ENCODE measurements around the gene IAH1. TPM values are rescaled to one million over a fixed set of nuclear protein-coding genes. Genes with fewer than 3 reads are reported as not detected.
"Not testable (repeated sequence)": the region's sequence is repeated elsewhere in the genome, so short reads cannot be mapped to it uniquely, and the experiment has no call there.

IAH1 gene
- total RNA-seq, 1 donor from 2014 or later: 24.4 TPM

- H3K9me3 Mint-ChIP-seq (ENCODE audit: unreplicated experiment): no peaks in the 10 kb centered on the region
- no peak for TF ChIP-seq CTCF (IDR thresholded peaks at IDR 0.05; ENCODE audit: partially characterized antibody, unreplicated experiment)
- no peaks in the 10 kb centered on the region for H3K27me3 Mint-ChIP-seq (ENCODE audit: unreplicated experiment)
- no peak for DNase-seq
- H3K36me3 Mint-ChIP-seq (ENCODE audit: unreplicated experiment): no peaks in the 10 kb centered on the region
- H3K4me1 Mint-ChIP-seq (ENCODE audit: low read depth, unreplicated experiment): no peaks in the 10 kb centered on the region
- H3K4me3 Mint-ChIP-seq (ENCODE audit: unreplicated experiment): no peak overlapping the region
- H3K27ac Mint-ChIP-seq (ENCODE audit: unreplicated experiment): no peak overlapping the region
Observed at GRCh38 chr2:9508931-9509330, 34.6 kb downstream of the IAH1 start.

- not testable (repeated sequence) for H3K27ac Mint-ChIP-seq (ENCODE audit: unreplicated experiment); H3K9me3 Mint-ChIP-seq (ENCODE audit: unreplicated experiment); DNase-seq; H3K4me1 Mint-ChIP-seq (ENCODE audit: low read depth, unreplicated experiment); H3K4me3 Mint-ChIP-seq (ENCODE audit: unreplicated experiment); H3K36me3 Mint-ChIP-seq (ENCODE audit: unreplicated experiment); H3K27me3 Mint-ChIP-seq (ENCODE audit: unreplicated experiment)
Observed at GRCh38 chr2:9513946-9514345, 39.6 kb downstream of the IAH1 start.

GRCh38 chr2:9517118-9517782 is 42.9 kb downstream of the IAH1 start:
- Mint-ChIP-seq H3K4me3 (ENCODE audit: unreplicated experiment) (no peak overlapping the region), H3K27ac (ENCODE audit: unreplicated experiment) (no peak overlapping the region), H3K9me3 (ENCODE audit: unreplicated experiment) (no peaks in the 10 kb centered on the region), H3K36me3 (ENCODE audit: unreplicated experiment) (peaks cover 5% of the 10 kb centered on the region), H3K4me1 (ENCODE audit: low read depth, unreplicated experiment) (no peaks in the 10 kb centered on the region), H3K27me3 (ENCODE audit: unreplicated experiment) (no peaks in the 10 kb centered on the region)
- no peak for TF ChIP-seq CTCF (IDR thresholded peaks at IDR 0.05; ENCODE audit: partially characterized antibody, unreplicated experiment)
- DNase-seq: no peak

GRCh38 chr2:9518163-9518562 is 43.8 kb downstream of the IAH1 start:
- Mint-ChIP-seq H3K27ac (ENCODE audit: unreplicated experiment) (no peak overlapping the region), H3K9me3 (ENCODE audit: unreplicated experiment) (no peaks in the 10 kb centered on the region), H3K36me3 (ENCODE audit: unreplicated experiment) (peaks cover 5% of the 10 kb centered on the region), H3K4me1 (ENCODE audit: low read depth, unreplicated experiment) (no peaks in the 10 kb centered on the region), H3K4me3 (ENCODE audit: unreplicated experiment) (no peak overlapping the region), H3K27me3 (ENCODE audit: unreplicated experiment) (no peaks in the 10 kb centered on the region)
- no peak for DNase-seq
- no peak for TF ChIP-seq CTCF (IDR thresholded peaks at IDR 0.05; ENCODE audit: partially characterized antibody, unreplicated experiment)

- no peaks in the 10 kb centered on the region for H3K27me3 Mint-ChIP-seq (ENCODE audit: unreplicated experiment)
- no peak overlapping the region for H3K27ac Mint-ChIP-seq (ENCODE audit: unreplicated experiment)
- no peaks in the 10 kb centered on the region for H3K9me3 Mint-ChIP-seq (ENCODE audit: unreplicated experiment)
- no peak for DNase-seq
- H3K4me1 Mint-ChIP-seq (ENCODE audit: low read depth, unreplicated experiment): no peaks in the 10 kb centered on the region
- H3K4me3 Mint-ChIP-seq (ENCODE audit: unreplicated experiment): no peak overlapping the region
- H3K36me3 Mint-ChIP-seq (ENCODE audit: unreplicated experiment): peaks cover 5% of the 10 kb centered on the region
- TF ChIP-seq CTCF (IDR thresholded peaks at IDR 0.05; ENCODE audit: partially characterized antibody, unreplicated experiment): no peak
Observed at GRCh38 chr2:9518780-9519179, 44.4 kb downstream of the IAH1 start.
